GM12878 (cell line): Measurements from ENCODE around the gene TLR5. TPM values are rescaled to one million over a fixed set of nuclear protein-coding genes. Genes with fewer than 3 reads are reported as not detected.

Experiments
- ATAC-seq: fragments of 200-7000 bp; cut with Tn5 transposase; 3 replicates; pipeline ENCODE4 v1.9.1; 2020; ENCODE audit warnings: mild to moderate bottlenecking, moderate library complexity
- BruUV-seq: library from RNA; stranded (reverse); fragments of 400-500 nt; replicated peaks from 2 replicates; lab custom pipeline; 2021; lab: Mats Ljungman, UMichigan
- CTCF ChIA-PET: fragments of 300-600 bp; sonication (Branson Sonifier 250); formaldehyde crosslinking; extraction: SDS; loops from one replicate; lab custom pipeline; 2021; ENCODE audit warnings: inconsistent platforms; lab: Yijun Ruan, JAX
- POLR2A ChIA-PET: fragments of 350-600 bp; formaldehyde crosslinking; extraction: SDS; loops from one replicate; lab custom pipeline; 2021; ENCODE audit warnings: inconsistent platforms; lab: Charles Lee
- RAD21 ChIA-PET: fragments of 300-600 bp; sonication (Branson Sonifier 250); formaldehyde crosslinking; loops from one replicate; lab custom pipeline; 2023; ENCODE audit warnings: antibody characterized with exemption; ENCODE audit not compliant: unreplicated experiment; lab: Charles Lee
- SMC1A ChIA-PET: fragments of 300-600 bp; sonication (Branson Sonifier 250); formaldehyde crosslinking; loops from one replicate; lab custom pipeline; 2023; ENCODE audit not compliant: unreplicated experiment, uncharacterized antibody; lab: Charles Lee
- DNase-seq: peaks from one replicate; pipeline ENCODE4 v3.0.0-alpha.2; 2011; ENCODE audit warnings: low read depth, low spot score
- FAIRE-seq: peaks from 3 replicates; lab custom pipeline; 2011; peaks lifted over from hg19 to GRCh38; lab: Jason Lieb, UNC
- H2AFZ ChIP-seq: 2 replicates; pipeline ENCODE4 v1.6.0; 2011; ENCODE audit warnings: low read depth, low read length, control low read depth; ENCODE audit not compliant: control insufficient read depth
- H3K27ac ChIP-seq: 2 replicates; pipeline ENCODE4 v1.5.1; 2011; ENCODE audit warnings: control low read depth; ENCODE audit not compliant: control insufficient read depth, insufficient read depth
- H3K27me3 ChIP-seq, 2 experiments: replicated peaks in 1 of 2; 2 replicates each; pipeline versions ENCODE4 v1.6.0 to v1.6.1; 2011; ENCODE audit warnings: low read length in 1 of 2; ENCODE audit not compliant: control insufficient read depth in 2 of 2, insufficient read depth in 2 of 2
- H3K36me3 ChIP-seq, 2 experiments: 2 replicates each; pipeline ENCODE4 v1.5.1; 2011; ENCODE audit warnings: low read length in 1 of 2; ENCODE audit not compliant: control insufficient read depth in 2 of 2, insufficient read depth in 2 of 2
- H3K4me1 ChIP-seq: 2 replicates; pipeline ENCODE4 v1.6.1; 2011; ENCODE audit warnings: mild to moderate bottlenecking, low read length, moderate library complexity, mixed read lengths; ENCODE audit not compliant: control insufficient read depth, insufficient read depth
- H3K4me2 ChIP-seq: 2 replicates; pipeline ENCODE4 v1.6.0; 2011; ENCODE audit warnings: control low read depth; ENCODE audit not compliant: control insufficient read depth, insufficient read depth
- H3K4me3 ChIP-seq: fragments of 200-600 bp; sonication (generic); 2 replicates; pipeline ENCODE4 v1.5.1; 2016
- H3K79me2 ChIP-seq: 2 replicates; pipeline ENCODE4 v1.6.0; 2011; ENCODE audit warnings: low read length; ENCODE audit not compliant: control insufficient read depth, insufficient read depth
- H3K9ac ChIP-seq: 2 replicates; pipeline ENCODE4 v1.8.0; 2011; ENCODE audit warnings: low read length, control low read depth, mixed read lengths; ENCODE audit not compliant: control insufficient read depth, insufficient read depth
- H3K9me3 ChIP-seq: replicated peaks from 3 replicates; pipeline ENCODE4 v1.5.1; 2011; ENCODE audit warnings: mild to moderate bottlenecking, low read length; ENCODE audit not compliant: control insufficient read depth, insufficient read depth
- H4K20me1 ChIP-seq: 2 replicates; pipeline ENCODE4 v1.6.0; 2011; ENCODE audit not compliant: control insufficient read depth, insufficient read depth
- EED ChIP-seq: sonication (generic); IDR thresholded peaks from 2 replicates; pipeline ENCODE4 v1.6.1; 2016; ENCODE audit warnings: antibody characterized with exemption, low read depth
- EZH2 ChIP-seq: IDR thresholded peaks from 2 replicates; pipeline ENCODE4 v1.6.1; 2012; ENCODE audit warnings: low read depth, mild to moderate bottlenecking, control low read depth, inconsistent platforms, low read length, borderline replicate concordance; ENCODE audit not compliant: control insufficient read depth
- MEF2B ChIP-seq: fragments of 450-650 bp; IDR thresholded peaks from 2 replicates; pipeline ENCODE4 v1.6.1; 2018; ENCODE audit warnings: mild to moderate bottlenecking, moderate library complexity; ENCODE audit not compliant: partially characterized antibody, poor library complexity, severe bottlenecking
- MYB ChIP-seq: fragments of 150-350 bp; IDR thresholded peaks from 2 replicates; pipeline ENCODE4 v1.6.1; 2014; ENCODE audit warnings: mild to moderate bottlenecking, low read depth, low read length, borderline replicate concordance
- NFYA ChIP-seq: IDR thresholded peaks from 2 replicates; pipeline ENCODE4 v1.6.1; 2011; ENCODE audit warnings: low read depth, mild to moderate bottlenecking, low read length, improper control_type of control experiment, borderline replicate concordance
- NRF1 ChIP-seq: conservative IDR thresholded peaks from 2 replicates; pipeline ENCODE4 v1.6.1; 2011; ENCODE audit warnings: mild to moderate bottlenecking, low read depth, low read length, improper control_type of control experiment
- RBBP5 ChIP-seq: fragments of 200-600 bp; sonication (generic); conservative IDR thresholded peaks from 2 replicates; pipeline ENCODE4 v1.6.1; 2016
- STAT3 ChIP-seq: IDR thresholded peaks from 2 replicates; pipeline ENCODE4 v1.6.1; 2011; ENCODE audit warnings: low read depth, low read length, improper control_type of control experiment
- ZBED1 ChIP-seq: IDR thresholded peaks from 2 replicates; pipeline ENCODE4 v1.6.1; 2016; ENCODE audit warnings: borderline replicate concordance
- ZNF622 ChIP-seq: fragments of 450-650 bp; IDR thresholded peaks from 2 replicates; pipeline ENCODE4 v1.6.1; 2017; ENCODE audit warnings: mild to moderate bottlenecking, inconsistent platforms
- WGBS: methylation state at CpG from one replicate; pipeline ENCODE4 v1.1.6; 2016; ENCODE audit warnings: low lambda C conversion rate; ENCODE audit not compliant: insufficient replicate concordance, insufficient coverage; ENCODE audit errors: missing lambda C conversion rate; 5-methylcytosine and 5-hydroxymethylcytosine counted together
- in situ Hi-C: fragments of 300-500 bp; cut with MboI; formaldehyde crosslinking; loops from 9 replicates; pipeline ENCODE4 v1.14.3; 2018; ENCODE audit warnings: mixed read lengths
- intact Hi-C: fragments of 100-400 bp; cut with micrococcal nuclease; formaldehyde crosslinking; loops from one replicate; pipeline ENCODE4 v1.14.2; 2022; ENCODE audit not compliant: unreplicated experiment
- polyA plus RNA-seq, 11 experiments: library from polyadenylated mRNA; depleted of rRNA in 4 of 11; unstranded in 6 of 11; stranded (reverse) in 5 of 11; fragments of >200 nt; fragmentation: Nextera tagmentation in 4 of 11; fragmentation: Illumina TruSeq in 1 of 11; extraction: Ambion mirVana in 4 of 11; extraction: Trizol in 1 of 11; gene quantifications; 1 replicate in 1 of 11; 2 replicates in 10 of 11; pipeline versions ENCODE4 v1.2.1 to v1.2.3, GENCODE V29; 2011 to 2016; ENCODE audit warnings: inconsistent platforms in 2 of 11, missing spikeins in 2 of 11, low read depth in 1 of 11
- total RNA-seq, 4 experiments: library from RNA; depleted of rRNA in 3 of 4; stranded (reverse); fragments of >200 nt in 3 of 4; fragmentation: Illumina TruSeq in 1 of 4; extraction: Trizol in 1 of 4; gene quantifications; 2 replicates each; pipeline versions ENCODE4 v1.2.1 to v1.2.3, GENCODE V29; 2013 to 2021
- TF ChIP-seq, protein P1 (sequence below): fragments of 450-650 bp; IDR thresholded peaks from 2 replicates; pipeline ENCODE4 v1.6.1; 2018; ENCODE audit warnings: mild to moderate bottlenecking, low read depth, moderate library complexity; ENCODE audit not compliant: partially characterized antibody

Gene TLR5
- total and polyA plus RNA-seq, 10 of the 15 experiments (the other 5 are each of a cell fraction or from before 2014, with no cell fraction given) = 0.34 to 5.3 (median 0.79) TPM

DNA sequence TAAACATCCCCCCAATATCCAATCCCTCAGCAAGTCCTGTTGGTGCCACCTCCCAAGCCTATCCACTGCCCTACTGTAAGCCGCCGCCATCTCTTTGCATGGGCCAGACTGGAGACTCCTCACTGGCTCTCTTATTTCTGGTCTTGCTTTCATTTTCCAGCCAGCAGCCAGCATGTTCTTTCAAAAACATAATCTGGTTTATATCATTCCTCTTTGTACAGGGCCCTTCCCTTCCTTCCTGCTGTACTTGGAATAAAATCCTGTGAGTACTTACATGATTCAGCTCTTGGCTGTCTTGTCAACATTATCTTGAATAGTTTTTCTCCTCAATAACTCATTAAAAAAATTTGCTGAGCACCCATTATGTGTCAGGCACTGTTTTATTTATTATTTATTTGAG lies 28.2 kb downstream of the TLR5 start (continued):
- TF ChIP-seq, protein P1, sequence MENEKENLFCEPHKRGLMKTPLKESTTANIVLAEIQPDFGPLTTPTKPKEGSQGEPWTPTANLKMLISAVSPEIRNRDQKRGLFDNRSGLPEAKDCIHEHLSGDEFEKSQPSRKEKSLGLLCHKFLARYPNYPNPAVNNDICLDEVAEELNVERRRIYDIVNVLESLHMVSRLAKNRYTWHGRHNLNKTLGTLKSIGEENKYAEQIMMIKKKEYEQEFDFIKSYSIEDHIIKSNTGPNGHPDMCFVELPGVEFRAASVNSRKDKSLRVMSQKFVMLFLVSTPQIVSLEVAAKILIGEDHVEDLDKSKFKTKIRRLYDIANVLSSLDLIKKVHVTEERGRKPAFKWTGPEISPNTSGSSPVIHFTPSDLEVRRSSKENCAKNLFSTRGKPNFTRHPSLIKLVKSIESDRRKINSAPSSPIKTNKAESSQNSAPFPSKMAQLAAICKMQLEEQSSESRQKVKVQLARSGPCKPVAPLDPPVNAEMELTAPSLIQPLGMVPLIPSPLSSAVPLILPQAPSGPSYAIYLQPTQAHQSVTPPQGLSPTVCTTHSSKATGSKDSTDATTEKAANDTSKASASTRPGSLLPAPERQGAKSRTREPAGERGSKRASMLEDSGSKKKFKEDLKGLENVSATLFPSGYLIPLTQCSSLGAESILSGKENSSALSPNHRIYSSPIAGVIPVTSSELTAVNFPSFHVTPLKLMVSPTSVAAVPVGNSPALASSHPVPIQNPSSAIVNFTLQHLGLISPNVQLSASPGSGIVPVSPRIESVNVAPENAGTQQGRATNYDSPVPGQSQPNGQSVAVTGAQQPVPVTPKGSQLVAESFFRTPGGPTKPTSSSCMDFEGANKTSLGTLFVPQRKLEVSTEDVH = no peak

DNA sequence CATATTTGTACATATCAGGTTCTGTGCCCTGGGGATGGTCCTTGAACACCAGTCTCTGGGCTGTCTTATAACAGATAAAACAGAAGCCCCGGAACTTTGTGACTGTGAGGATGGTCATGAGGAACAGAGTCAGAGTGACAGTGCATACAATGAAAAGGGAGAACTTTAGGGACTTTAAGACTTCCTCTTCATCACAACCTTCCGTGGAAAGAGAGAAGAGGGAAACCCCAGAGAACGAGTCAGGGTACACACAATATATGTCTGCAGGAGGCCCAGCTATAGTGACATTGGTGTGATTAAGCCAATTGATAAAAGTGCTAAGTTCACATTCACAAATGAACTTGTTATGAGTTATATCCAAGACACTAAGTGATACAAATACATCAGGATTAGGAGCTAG lies 32.1 kb downstream of the TLR5 start:
- SMC1A ChIA-PET = no interaction called here
- POLR2A ChIA-PET = no interaction called here
- BruUV-seq = no TSS peak
- no peak for TF ChIP-seq STAT3
- no peak for TF ChIP-seq NFYA
- TF ChIP-seq EZH2 = no peak
- TF ChIP-seq NRF1 = no peak
- no peak for TF ChIP-seq MEF2B
- TF ChIP-seq RBBP5 = no peak
- TF ChIP-seq ZNF622 = no peak
- TF ChIP-seq EED = no peak
- TF ChIP-seq ZBED1 = no peak
- TF ChIP-seq MYB = no peak
- in situ Hi-C loops (no loop called here), intact Hi-C loops (no loop called here)
- Histone ChIP-seq H2AFZ (no peak overlapping the region), H3K79me2 (no peaks in the 10 kb centered on the region), H3K9me3 (no peaks in the 10 kb centered on the region), H3K27ac (no peak overlapping the region), H3K36me3 (no peaks in the 10 kb centered on the region), H3K4me3 (no peak overlapping the region), H3K27me3 (peaks cover 0 to 6% of the 10 kb centered on the region in 2 experiments; a peak in 3 of 4 replicates), H3K4me2 (no peak overlapping the region), H4K20me1 (no peaks in the 10 kb centered on the region), H3K4me1 (no peaks in the 10 kb centered on the region), H3K9ac (no peak overlapping the region)
- CTCF ChIA-PET = interaction anchor here (0.7 to 4.1 kb wide), 4 partner anchors 12 to 23 kb away, joined by 3 to 27 read pairs (median 3); no protein-coding TSS in a partner anchor
- FAIRE-seq = no peak
- RAD21 ChIA-PET = no interaction called here
- ATAC-seq = no peak
- no peak for DNase-seq
- WGBS = 17% methylated on average over 3 of the region's 3 CpGs
